HG02973 (cell line): Measurements from ENCODE around the gene PLCD3.

Experiments used
- ATAC-seq: cut with Tn5 transposase; IDR thresholded peaks from one replicate; pipeline ENCODE4 v1.9.1; 2021; ENCODE audit warnings: moderate library complexity; ENCODE audit not compliant: unreplicated experiment

Gene PLCD3

GRCh38 chr17:45132320-45132571 is at the start of gene PLCD3:
Gene PLCD3, minus strand, starts transcription at chr17:45132515. Its CDS starts 105 bp downstream, at chr17:45132410.
- ATAC-seq: no peak

- no peak for ATAC-seq
These were observed 45.2 kb upstream of the PLCD3 start for GRCh38 chr17:45177563-45177962.

- ATAC-seq: no peak
These were observed 43.4 kb upstream of the PLCD3 start for GRCh38 chr17:45175759-45176115.

GRCh38 chr17:45172541-45173286 is 40.4 kb upstream of the PLCD3 start:
- no peak for ATAC-seq

- no peak for ATAC-seq
These were observed 39.9 kb upstream of the PLCD3 start for GRCh38 chr17:45172232-45172540.

- no peak for ATAC-seq
These were observed 39.3 kb upstream of the PLCD3 start for GRCh38 chr17:45171338-45172231.

- ATAC-seq: no peak
These were observed 38.6 kb upstream of the PLCD3 start for GRCh38 chr17:45170931-45171337.

GRCh38 chr17:45170280-45170930 is 38.1 kb upstream of the PLCD3 start:
- no peak for ATAC-seq

GRCh38 chr17:45168991-45169752 is 36.9 kb upstream of the PLCD3 start:
- no peak for ATAC-seq

GRCh38 chr17:45164734-45165269 is 32.5 kb upstream of the PLCD3 start:
- ATAC-seq: no peak

GRCh38 chr17:45162025-45162687 is 29.8 kb upstream of the PLCD3 start:
- ATAC-seq: peak; percentile 3

GRCh38 chr17:45161288-45162024 is 29.1 kb upstream of the PLCD3 start, which contains the start of gene HEXIM2:
Gene HEXIM2, plus strand, starts transcription at chr17:45161875. Its CDS starts 919 bp downstream, at chr17:45162794.
- peak; percentile 78 for ATAC-seq

- peak; percentile 21 for ATAC-seq
These were observed 28.4 kb upstream of the PLCD3 start for GRCh38 chr17:45160447-45161287.

GRCh38 chr17:45156242-45156641 is 23.9 kb upstream of the PLCD3 start:
- no peak for ATAC-seq

- no peak for ATAC-seq
These were observed 23.2 kb upstream of the PLCD3 start for GRCh38 chr17:45155483-45155882.

- ATAC-seq: no peak
These were observed 22.7 kb upstream of the PLCD3 start for GRCh38 chr17:45155029-45155428.

- ATAC-seq: no peak
These were observed 18.8 kb upstream of the PLCD3 start for GRCh38 chr17:45150911-45151809.
